ENCODE results near the gene PHF2. TPM values are rescaled to one million over a fixed set of nuclear protein-coding genes. Genes with fewer than 3 reads are reported as not detected.

The PHF2 gene
- total RNA-seq, 1 experiment from 2014 or later = 10.3 TPM

- H3K4me3 Mint-ChIP-seq (ENCODE audit: unreplicated experiment) = no peak overlapping the region
- no peaks in the 10 kb centered on the region for H3K9me3 Mint-ChIP-seq (ENCODE audit: unreplicated experiment)
- CTCF ChIA-PET = no interaction called here
- no peaks in the 10 kb centered on the region for H3K4me1 Mint-ChIP-seq (ENCODE audit: low read depth, unreplicated experiment)
- TF ChIP-seq, protein P1, sequence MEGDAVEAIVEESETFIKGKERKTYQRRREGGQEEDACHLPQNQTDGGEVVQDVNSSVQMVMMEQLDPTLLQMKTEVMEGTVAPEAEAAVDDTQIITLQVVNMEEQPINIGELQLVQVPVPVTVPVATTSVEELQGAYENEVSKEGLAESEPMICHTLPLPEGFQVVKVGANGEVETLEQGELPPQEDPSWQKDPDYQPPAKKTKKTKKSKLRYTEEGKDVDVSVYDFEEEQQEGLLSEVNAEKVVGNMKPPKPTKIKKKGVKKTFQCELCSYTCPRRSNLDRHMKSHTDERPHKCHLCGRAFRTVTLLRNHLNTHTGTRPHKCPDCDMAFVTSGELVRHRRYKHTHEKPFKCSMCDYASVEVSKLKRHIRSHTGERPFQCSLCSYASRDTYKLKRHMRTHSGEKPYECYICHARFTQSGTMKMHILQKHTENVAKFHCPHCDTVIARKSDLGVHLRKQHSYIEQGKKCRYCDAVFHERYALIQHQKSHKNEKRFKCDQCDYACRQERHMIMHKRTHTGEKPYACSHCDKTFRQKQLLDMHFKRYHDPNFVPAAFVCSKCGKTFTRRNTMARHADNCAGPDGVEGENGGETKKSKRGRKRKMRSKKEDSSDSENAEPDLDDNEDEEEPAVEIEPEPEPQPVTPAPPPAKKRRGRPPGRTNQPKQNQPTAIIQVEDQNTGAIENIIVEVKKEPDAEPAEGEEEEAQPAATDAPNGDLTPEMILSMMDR (IDR thresholded peaks at IDR 0.05; ENCODE audit: insufficient read depth in 1 of 2, low read depth in 1 of 2, low read length in 1 of 2, severe bottlenecking in 1 of 2, unreplicated experiment in 1 of 2) = no peak
- Histone ChIP-seq H3K4me3 (ENCODE audit: low read depth, low read length) (no peak overlapping the region), H3K36me3 (ENCODE audit: control insufficient read depth, insufficient read depth, low read length) (no peaks in the 10 kb centered on the region; the same call in 1 of the 2 replicates), H3K27me3 (replicated peaks; ENCODE audit: control insufficient read depth, insufficient read depth, low read length) (no peaks in the 10 kb centered on the region), H3K9me3 (no peaks in the 10 kb centered on the region), H3K4me1 (no peaks in the 10 kb centered on the region)
- no peak overlapping the region for H3K27ac Mint-ChIP-seq (ENCODE audit: unreplicated experiment)
- no peaks in the 10 kb centered on the region for H3K27me3 Mint-ChIP-seq (ENCODE audit: insufficient read depth, unreplicated experiment)
- BruUV-seq (replicated peaks) = no TSS peak
- DNase-seq = no peak
- intact Hi-C loops (cut with micrococcal nuclease; ENCODE audit: unreplicated experiment) = no loop called here
- no peaks in the 10 kb centered on the region for H3K36me3 Mint-ChIP-seq (ENCODE audit: insufficient read depth, unreplicated experiment)
- POLR2A ChIA-PET = no interaction called here
Observed at GRCh38 chr9:93648181-93648580, 71.8 kb downstream of the PHF2 start.

DNA sequence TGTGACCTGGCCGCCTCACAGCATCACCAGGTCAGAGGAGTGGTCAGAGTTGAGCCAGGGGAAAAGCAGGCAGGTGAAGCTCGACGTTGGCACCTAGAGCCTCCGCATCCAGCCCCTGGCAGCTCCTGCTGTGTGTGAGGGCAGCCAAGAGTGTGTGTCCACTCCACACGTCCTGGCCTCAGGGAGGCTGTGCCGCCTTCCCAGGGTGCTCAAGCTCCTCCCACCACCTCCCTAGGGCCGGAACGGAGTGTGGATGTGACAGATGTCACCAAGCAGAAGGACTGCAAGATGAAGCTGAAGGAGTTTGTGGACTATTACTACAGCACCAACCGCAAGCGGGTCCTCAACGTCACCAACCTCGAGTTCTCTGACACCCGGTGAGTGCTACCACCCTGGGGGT is 72.5 kb downstream of the PHF2 start:
- H3K4me1 Mint-ChIP-seq (ENCODE audit: low read depth, unreplicated experiment) = no peaks in the 10 kb centered on the region
- ChIA-PET POLR2A (no interaction called here), CTCF (no interaction called here)
- TF ChIP-seq, protein P1 (IDR thresholded peaks at IDR 0.05; ENCODE audit: insufficient read depth in 1 of 2, low read depth in 1 of 2, low read length in 1 of 2, severe bottlenecking in 1 of 2, unreplicated experiment in 1 of 2) = no peak
- Histone ChIP-seq H3K9me3 (no peaks in the 10 kb centered on the region), H3K36me3 (ENCODE audit: control insufficient read depth, insufficient read depth, low read length) (no peaks in the 10 kb centered on the region; the same call in 1 of the 2 replicates), H3K4me1 (no peaks in the 10 kb centered on the region), H3K4me3 (ENCODE audit: low read depth, low read length) (no peak overlapping the region), H3K27me3 (replicated peaks; ENCODE audit: control insufficient read depth, insufficient read depth, low read length) (no peaks in the 10 kb centered on the region)
- H3K9me3 Mint-ChIP-seq (ENCODE audit: unreplicated experiment) = no peaks in the 10 kb centered on the region
- H3K36me3 Mint-ChIP-seq (ENCODE audit: insufficient read depth, unreplicated experiment) = no peaks in the 10 kb centered on the region
- DNase-seq = no peak
- intact Hi-C loops (cut with micrococcal nuclease; ENCODE audit: unreplicated experiment) = no loop called here
- no peak overlapping the region for H3K27ac Mint-ChIP-seq (ENCODE audit: unreplicated experiment)
- BruUV-seq (replicated peaks) = no TSS peak
- H3K27me3 Mint-ChIP-seq (ENCODE audit: insufficient read depth, unreplicated experiment) = no peaks in the 10 kb centered on the region
- no peak overlapping the region for H3K4me3 Mint-ChIP-seq (ENCODE audit: unreplicated experiment)

DNA sequence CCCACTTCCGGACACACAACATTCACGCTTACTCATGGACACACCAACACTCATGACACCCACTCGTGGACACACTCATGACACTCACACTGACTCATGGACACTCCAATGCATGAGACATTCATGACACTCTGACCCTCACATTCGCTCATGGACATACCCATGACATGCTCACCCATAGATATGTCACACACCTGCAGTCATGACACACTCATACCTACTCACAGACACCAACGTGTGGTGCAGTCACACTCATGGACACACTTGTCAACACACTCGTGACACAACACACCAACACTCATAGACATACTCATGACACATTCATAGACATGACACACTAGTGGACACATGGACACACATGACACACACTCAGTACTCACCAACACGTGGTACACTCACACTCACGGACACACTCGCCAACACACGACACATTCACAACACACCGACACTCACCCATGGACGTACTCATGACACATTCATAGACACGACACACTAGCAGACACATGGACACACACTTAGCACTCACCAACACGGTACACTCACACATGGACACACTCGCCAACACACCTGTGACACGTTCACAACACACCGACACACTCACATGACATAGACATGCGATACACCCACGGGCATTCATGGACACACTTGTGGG is 73.4 kb downstream of the PHF2 start:
- H3K9me3 Mint-ChIP-seq (ENCODE audit: unreplicated experiment) = no peaks in the 10 kb centered on the region
- no peaks in the 10 kb centered on the region for H3K4me1 Mint-ChIP-seq (ENCODE audit: low read depth, unreplicated experiment)
- no peaks in the 10 kb centered on the region for H3K27me3 Mint-ChIP-seq (ENCODE audit: insufficient read depth, unreplicated experiment)
- TF ChIP-seq, protein P1 (IDR thresholded peaks at IDR 0.05; ENCODE audit: insufficient read depth in 1 of 2, low read depth in 1 of 2, low read length in 1 of 2, severe bottlenecking in 1 of 2, unreplicated experiment in 1 of 2) = no peak
- no peaks in the 10 kb centered on the region for H3K4me1 ChIP-seq
- H3K27me3 ChIP-seq (replicated peaks; ENCODE audit: control insufficient read depth, insufficient read depth, low read length) = no peaks in the 10 kb centered on the region
- POLR2A ChIA-PET = no interaction called here
- no TSS peak for BruUV-seq (replicated peaks)
- CTCF ChIA-PET = no interaction called here
- no peaks in the 10 kb centered on the region for H3K9me3 ChIP-seq
- no peak overlapping the region for H3K4me3 Mint-ChIP-seq (ENCODE audit: unreplicated experiment)
- H3K36me3 Mint-ChIP-seq (ENCODE audit: insufficient read depth, unreplicated experiment) = no peaks in the 10 kb centered on the region
- H3K4me3 ChIP-seq (ENCODE audit: low read depth, low read length) = no peak overlapping the region
- H3K36me3 ChIP-seq (ENCODE audit: control insufficient read depth, insufficient read depth, low read length) = no peaks in the 10 kb centered on the region; the same call in 1 of the 2 replicates
- intact Hi-C loops (cut with micrococcal nuclease; ENCODE audit: unreplicated experiment) = no loop called here
- no peak overlapping the region for H3K27ac Mint-ChIP-seq (ENCODE audit: unreplicated experiment)
- peak in 1 of 2 experiments; percentile 7 for DNase-seq
